ENCODE data around the gene IFIT2.

IFIT2 gene

DNA sequence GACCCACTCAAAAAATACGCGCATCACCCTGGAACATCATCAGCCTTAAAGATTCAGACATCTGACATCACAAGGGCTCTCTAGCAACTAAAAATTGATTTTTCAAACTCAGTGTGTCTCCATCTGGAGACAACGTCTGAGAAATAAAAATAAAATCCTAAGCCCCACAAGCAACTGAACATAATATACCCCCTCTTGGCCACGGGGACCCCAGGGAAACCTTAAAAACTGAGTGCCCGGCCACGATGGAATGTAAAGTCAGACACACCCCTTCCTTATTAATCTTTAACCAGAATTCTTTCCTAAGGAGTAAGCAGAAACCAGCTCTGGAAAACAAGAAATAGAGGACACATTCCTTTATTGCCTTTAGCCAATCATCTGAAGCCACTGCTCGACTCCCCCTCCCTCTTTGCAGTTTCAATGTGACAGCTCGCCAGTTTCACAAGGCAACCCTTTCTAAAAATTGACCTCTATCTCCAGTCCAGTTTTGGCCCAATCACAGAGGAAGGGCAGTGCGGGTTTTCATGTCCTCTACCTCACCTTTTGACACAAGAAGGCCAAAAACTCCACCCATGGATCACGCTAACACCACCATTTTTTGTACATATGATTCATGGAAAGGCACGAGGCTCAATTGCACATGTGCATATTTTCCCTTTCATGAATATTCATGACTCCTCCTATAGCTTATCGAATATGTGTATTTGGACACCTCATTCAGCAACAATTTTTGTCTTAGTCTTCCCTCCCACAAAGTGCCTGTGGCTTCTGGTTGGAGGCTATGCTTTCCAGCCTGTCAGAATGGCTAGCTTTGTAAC, 50.1 kb downstream of the IFIT2 start:
- TF ChIP-seq, protein P1, sequence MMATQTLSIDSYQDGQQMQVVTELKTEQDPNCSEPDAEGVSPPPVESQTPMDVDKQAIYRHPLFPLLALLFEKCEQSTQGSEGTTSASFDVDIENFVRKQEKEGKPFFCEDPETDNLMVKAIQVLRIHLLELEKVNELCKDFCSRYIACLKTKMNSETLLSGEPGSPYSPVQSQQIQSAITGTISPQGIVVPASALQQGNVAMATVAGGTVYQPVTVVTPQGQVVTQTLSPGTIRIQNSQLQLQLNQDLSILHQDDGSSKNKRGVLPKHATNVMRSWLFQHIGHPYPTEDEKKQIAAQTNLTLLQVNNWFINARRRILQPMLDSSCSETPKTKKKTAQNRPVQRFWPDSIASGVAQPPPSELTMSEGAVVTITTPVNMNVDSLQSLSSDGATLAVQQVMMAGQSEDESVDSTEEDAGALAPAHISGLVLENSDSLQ (IDR thresholded peaks at IDR 0.05), result no peak
- TF ChIP-seq ARNT (IDR thresholded peaks at IDR 0.05) (no peak), HDGF (IDR thresholded peaks at IDR 0.05; ENCODE audit: borderline replicate concordance) (no peak), FOXK2 (IDR thresholded peaks at IDR 0.05) (no peak), ZNF384 (IDR thresholded peaks at IDR 0.05) (no peak), CTBP1 (IDR thresholded peaks at IDR 0.05; ENCODE audit: borderline replicate concordance) (no peak), SUZ12 (IDR thresholded peaks at IDR 0.05) (no peak)
- DNase-seq (ENCODE audit: extremely low spot score), result no peak

DNA sequence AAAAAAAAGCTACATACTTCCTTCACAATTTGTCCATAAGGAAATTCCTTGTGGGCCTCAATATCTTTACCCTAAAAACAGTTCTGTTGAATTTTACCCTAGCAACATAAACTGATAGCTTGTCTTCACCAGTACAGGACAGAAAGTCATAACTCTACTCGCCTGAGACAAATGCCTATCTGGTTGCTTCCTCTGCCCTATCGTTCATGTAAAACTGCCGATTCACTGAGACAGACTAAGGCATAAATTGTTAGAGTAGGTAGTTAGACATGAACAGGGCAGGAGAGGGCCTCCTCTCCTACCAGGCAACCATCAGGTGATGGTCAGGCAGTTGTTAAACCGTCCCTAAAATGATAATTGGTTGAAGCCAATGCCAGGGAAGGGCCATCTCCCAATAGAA, 51.0 kb downstream of the IFIT2 start:
- TF ChIP-seq TARDBP (IDR thresholded peaks at IDR 0.05), result no peak
- no peak for TF ChIP-seq FOXK2 (IDR thresholded peaks at IDR 0.05)
- TF ChIP-seq ARNT (IDR thresholded peaks at IDR 0.05), result no peak
- no peak for TF ChIP-seq NFRKB (IDR thresholded peaks at IDR 0.05)
- TF ChIP-seq BHLHE40 (IDR thresholded peaks at IDR 0.05; ENCODE audit: borderline replicate concordance), result no peak
- no peak for TF ChIP-seq LEF1 (IDR thresholded peaks at IDR 0.05; ENCODE audit: borderline replicate concordance)
- no peak for TF ChIP-seq SUZ12 (IDR thresholded peaks at IDR 0.05)
- TF ChIP-seq, protein P1 (IDR thresholded peaks at IDR 0.05), result no peak
- TF ChIP-seq HDGF (IDR thresholded peaks at IDR 0.05; ENCODE audit: borderline replicate concordance), result no peak
- TF ChIP-seq ELF4 (IDR thresholded peaks at IDR 0.05), result no peak
- TF ChIP-seq FOXA1 (IDR thresholded peaks at IDR 0.05), result no peak
- TF ChIP-seq FOXM1 (IDR thresholded peaks at IDR 0.05; ENCODE audit: borderline replicate concordance), result no peak
- TF ChIP-seq L3MBTL2 (conservative IDR thresholded peaks at IDR 0.05), result no peak
- no peak for TF ChIP-seq SP1 (IDR thresholded peaks at IDR 0.05)
- no peak for TF ChIP-seq ZNF384 (IDR thresholded peaks at IDR 0.05)
- POLR2A ChIA-PET, result no interaction called here
- no peak for DNase-seq (ENCODE audit: extremely low spot score)
- CTCF ChIA-PET, result no interaction called here

More for the DNA sequence above, 50.1 kb downstream of the IFIT2 start:
- ChIA-PET POLR2A (no interaction called here), CTCF (no interaction called here)

DNA sequence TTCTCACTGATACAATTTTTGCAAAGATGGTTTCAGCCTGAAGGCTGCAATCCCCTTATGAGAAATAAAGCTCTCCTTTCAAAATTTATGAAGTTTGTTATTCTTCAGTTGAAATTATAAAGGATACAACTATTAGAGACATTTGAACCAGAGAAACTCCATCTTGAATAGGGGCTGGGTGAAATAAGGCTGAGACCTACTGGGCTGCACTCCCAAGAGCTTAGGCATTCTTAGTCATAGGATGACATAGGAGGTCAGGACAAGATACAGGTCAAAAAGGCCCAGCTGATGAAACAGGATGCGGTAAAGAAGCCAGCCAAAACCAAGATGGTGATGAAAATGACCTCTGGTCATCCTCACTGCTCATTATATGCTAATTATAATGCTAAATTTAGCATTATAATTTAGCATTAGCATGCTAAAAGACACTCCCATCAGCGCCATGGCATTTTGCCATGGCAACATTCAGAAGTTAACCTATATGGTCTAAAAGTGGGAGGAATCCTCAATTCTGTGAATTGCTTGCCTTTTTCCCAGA, 53.6 kb downstream of the IFIT2 start:
- no peak for TF ChIP-seq FOXA1 (IDR thresholded peaks at IDR 0.05)
- no peak for TF ChIP-seq FOXM1 (IDR thresholded peaks at IDR 0.05; ENCODE audit: borderline replicate concordance)
- no peak for TF ChIP-seq NFRKB (IDR thresholded peaks at IDR 0.05)
- TF ChIP-seq SUZ12 (IDR thresholded peaks at IDR 0.05), result no peak
- no peak for TF ChIP-seq SP1 (IDR thresholded peaks at IDR 0.05)
- TF ChIP-seq ELF4 (IDR thresholded peaks at IDR 0.05), result no peak
- TF ChIP-seq ARNT (IDR thresholded peaks at IDR 0.05), result no peak
- TF ChIP-seq ZNF384 (IDR thresholded peaks at IDR 0.05), result no peak
- TF ChIP-seq HDGF (IDR thresholded peaks at IDR 0.05; ENCODE audit: borderline replicate concordance), result no peak
- TF ChIP-seq L3MBTL2 (conservative IDR thresholded peaks at IDR 0.05), result no peak
- POLR2A ChIA-PET, result no interaction called here

DNA sequence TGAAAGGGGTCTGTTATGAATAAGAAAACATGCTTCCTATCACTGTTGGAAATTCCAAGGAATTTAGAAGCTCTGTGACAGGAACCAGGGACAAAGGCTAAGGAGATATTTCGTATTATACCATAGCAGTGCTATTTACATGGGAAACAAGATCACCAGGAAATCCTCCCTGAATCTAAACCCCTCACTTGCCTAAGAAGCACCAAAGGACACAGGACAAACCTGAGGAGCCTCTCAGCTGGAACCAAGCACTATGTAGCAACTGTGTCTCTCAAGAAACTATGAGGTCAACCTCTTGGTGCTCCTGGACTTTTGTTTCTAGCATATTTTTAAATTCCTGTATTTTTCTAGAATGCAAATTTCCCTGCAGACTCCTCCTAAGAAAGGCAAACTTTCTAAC, 55.2 kb downstream of the IFIT2 start:
- TF ChIP-seq TARDBP (IDR thresholded peaks at IDR 0.05) (no peak), HDGF (IDR thresholded peaks at IDR 0.05; ENCODE audit: borderline replicate concordance) (no peak), ELF4 (IDR thresholded peaks at IDR 0.05) (no peak), FOXM1 (IDR thresholded peaks at IDR 0.05; ENCODE audit: borderline replicate concordance) (no peak), BHLHE40 (IDR thresholded peaks at IDR 0.05; ENCODE audit: borderline replicate concordance) (no peak), SUZ12 (IDR thresholded peaks at IDR 0.05) (no peak), FOXA1 (IDR thresholded peaks at IDR 0.05) (no peak), CTBP1 (IDR thresholded peaks at IDR 0.05; ENCODE audit: borderline replicate concordance) (no peak), L3MBTL2 (conservative IDR thresholded peaks at IDR 0.05) (no peak), ZNF384 (IDR thresholded peaks at IDR 0.05) (no peak), NFRKB (IDR thresholded peaks at IDR 0.05) (no peak), LEF1 (IDR thresholded peaks at IDR 0.05; ENCODE audit: borderline replicate concordance) (no peak), FOXK2 (IDR thresholded peaks at IDR 0.05) (no peak), ARNT (IDR thresholded peaks at IDR 0.05) (no peak), SP1 (IDR thresholded peaks at IDR 0.05) (no peak)
- TF ChIP-seq, protein P1 (IDR thresholded peaks at IDR 0.05), result no peak
- DNase-seq (ENCODE audit: extremely low spot score), result no peak
- POLR2A ChIA-PET, result no interaction called here
- CTCF ChIA-PET, result interaction anchor here (1.3 kb wide), 1 partner anchor 12 kb away, joined by 4 read pairs; no protein-coding TSS in a partner anchor

More for the DNA sequence above, 53.6 kb downstream of the IFIT2 start:
- no peak for DNase-seq (ENCODE audit: extremely low spot score)
- CTCF ChIA-PET, result no interaction called here

GRCh38 chr10:89357975-89358374, 56.1 kb downstream of the IFIT2 start:
- no peak for DNase-seq (ENCODE audit: extremely low spot score)
- ChIA-PET POLR2A (no interaction called here), CTCF (no interaction called here)
- no peak for TF ChIP-seq FOXK2 (IDR thresholded peaks at IDR 0.05)
- TF ChIP-seq BHLHE40 (IDR thresholded peaks at IDR 0.05; ENCODE audit: borderline replicate concordance), result no peak
- no peak for TF ChIP-seq HDGF (IDR thresholded peaks at IDR 0.05; ENCODE audit: borderline replicate concordance)
